Activated CD8-positive, alpha-beta memory T cell treated with anti-CD3 and anti-CD28 coated beads, Interleukin-2, amount 50 U/mL, for 48 hours (primary cell): Measurements from ENCODE around the gene TENM4.

Experiments
- DNase-seq: peaks from one replicate; pipeline ENCODE4 v3.0.0-alpha.2; 2020

The TENM4 gene

GRCh38 chr11:79044201-79044600 lies 396.6 kb downstream of the TENM4 start:
- DNase-seq, result no peak

GRCh38 chr11:79043726-79044125 lies 397.1 kb downstream of the TENM4 start:
- no peak for DNase-seq

GRCh38 chr11:79042824-79043223 lies 398.0 kb downstream of the TENM4 start:
- no peak for DNase-seq

GRCh38 chr11:79040348-79040747 lies 400.5 kb downstream of the TENM4 start:
- DNase-seq, result no peak

- no peak for DNase-seq
Measured at GRCh38 chr11:79039122-79039521, 401.7 kb downstream of the TENM4 start.

GRCh38 chr11:79035881-79036280 lies 404.9 kb downstream of the TENM4 start:
- no peak for DNase-seq

- no peak for DNase-seq
Measured at GRCh38 chr11:79033833-79034232, 407.0 kb downstream of the TENM4 start.

- DNase-seq, result no peak
Measured at GRCh38 chr11:79030448-79030847, 410.4 kb downstream of the TENM4 start.

- no peak for DNase-seq
Measured at GRCh38 chr11:79028225-79028624, 412.6 kb downstream of the TENM4 start.

- no peak for DNase-seq
Measured at GRCh38 chr11:79026803-79027445, 413.9 kb downstream of the TENM4 start.

- no peak for DNase-seq
Measured at GRCh38 chr11:79025622-79026021, 415.2 kb downstream of the TENM4 start.

- DNase-seq, result no peak
Measured at GRCh38 chr11:79025097-79025496, 415.7 kb downstream of the TENM4 start.

- DNase-seq, result no peak
Measured at GRCh38 chr11:79022265-79022664, 418.6 kb downstream of the TENM4 start.

GRCh38 chr11:79021601-79022000 lies 419.2 kb downstream of the TENM4 start:
- no peak for DNase-seq

- no peak for DNase-seq
Measured at GRCh38 chr11:79019975-79020374, 420.9 kb downstream of the TENM4 start.

GRCh38 chr11:79019277-79019676 lies 421.6 kb downstream of the TENM4 start:
- DNase-seq, result no peak

- no peak for DNase-seq
Measured at GRCh38 chr11:79018371-79018849, 422.4 kb downstream of the TENM4 start.

- no peak for DNase-seq
Measured at GRCh38 chr11:79017811-79018210, 423.0 kb downstream of the TENM4 start.

GRCh38 chr11:79013509-79013908 lies 427.3 kb downstream of the TENM4 start:
- DNase-seq, result no peak

- no peak for DNase-seq
Measured at GRCh38 chr11:79011357-79011756, 429.5 kb downstream of the TENM4 start.

- no peak for DNase-seq
Measured at GRCh38 chr11:79007771-79008402, 432.9 kb downstream of the TENM4 start.

- DNase-seq, result no peak
Measured at GRCh38 chr11:79006854-79007253, 434.0 kb downstream of the TENM4 start.

- DNase-seq, result no peak
Measured at GRCh38 chr11:78996007-78996406, 444.8 kb downstream of the TENM4 start.

GRCh38 chr11:78995171-78995570 lies 445.7 kb downstream of the TENM4 start:
- DNase-seq, result no peak
